SHP77 (cell line): ENCODE data around the gene PCNX1.
"Not testable (repeated sequence)": the region's sequence is repeated elsewhere in the genome, so short reads cannot be mapped to it uniquely, and the experiment has no call there.

Experiments used
- DNase-seq, 2 experiments: peaks; one replicate each; lab custom pipeline; 2025; lab: John Stamatoyannopoulos, UW

The PCNX1 gene

GRCh38 chr14:70916300-70916699 is 9.0 kb downstream of the PCNX1 start:
- no peak for DNase-seq

GRCh38 chr14:70916799-70917198 is 9.5 kb downstream of the PCNX1 start:
- no peak for DNase-seq

GRCh38 chr14:70917633-70918032 is 10.4 kb downstream of the PCNX1 start:
- no peak for DNase-seq

- DNase-seq: no peak
Measured at GRCh38 chr14:70919774-70920173, 12.5 kb downstream of the PCNX1 start.

GRCh38 chr14:70920608-70921007 is 13.3 kb downstream of the PCNX1 start:
- no peak for DNase-seq

- DNase-seq: no peak
Measured at GRCh38 chr14:70921669-70922068, 14.4 kb downstream of the PCNX1 start.

- DNase-seq: no peak
Measured at GRCh38 chr14:70924521-70924920, 17.3 kb downstream of the PCNX1 start.

- DNase-seq: no peak
Measured at GRCh38 chr14:70926235-70926830, 19.1 kb downstream of the PCNX1 start.

GRCh38 chr14:70931008-70931407 is 23.7 kb downstream of the PCNX1 start:
- no peak for DNase-seq

GRCh38 chr14:70934084-70934483 is 26.8 kb downstream of the PCNX1 start:
- DNase-seq: no peak

GRCh38 chr14:70934502-70935134 is 27.4 kb downstream of the PCNX1 start:
- no peak for DNase-seq

GRCh38 chr14:70935135-70935534 is 27.9 kb downstream of the PCNX1 start:
- DNase-seq: no peak

GRCh38 chr14:70939693-70940092 is 32.4 kb downstream of the PCNX1 start:
- DNase-seq: not testable (repeated sequence)

- not testable (repeated sequence) for DNase-seq
Measured at GRCh38 chr14:70941637-70942341, 34.5 kb downstream of the PCNX1 start.

GRCh38 chr14:70942342-70942706 is 35.1 kb downstream of the PCNX1 start:
- DNase-seq: no peak

- not testable (repeated sequence) for DNase-seq
Measured at GRCh38 chr14:70942721-70943120, 35.5 kb downstream of the PCNX1 start.

GRCh38 chr14:70943838-70944237 is 36.6 kb downstream of the PCNX1 start:
- no peak for DNase-seq

GRCh38 chr14:70947739-70948138 is 40.5 kb downstream of the PCNX1 start:
- DNase-seq: no peak

GRCh38 chr14:70952485-70952884 is 45.2 kb downstream of the PCNX1 start:
- DNase-seq: no peak

GRCh38 chr14:70954068-70954467 is 46.8 kb downstream of the PCNX1 start:
- no peak for DNase-seq

GRCh38 chr14:70955543-70956480 is 48.6 kb downstream of the PCNX1 start:
- DNase-seq: peak in 1 of 2 experiments; percentile 16

GRCh38 chr14:70956511-70956910 is 49.3 kb downstream of the PCNX1 start:
- DNase-seq: no peak
